Osteocyte (in vitro differentiated cells): ENCODE measurements around the gene SLC22A23. TPM values are rescaled to one million over a fixed set of nuclear protein-coding genes. Genes with fewer than 3 reads are reported as not detected.

ENCODE experiments used
- DNase-seq: peaks from one replicate; pipeline ENCODE4 v3.0.0; 2021; ENCODE audit warnings: mixed read lengths; ENCODE audit not compliant: unreplicated experiment; ENCODE audit errors: extremely low spot score
- H3K27ac Mint-ChIP-seq: one replicate; pipeline ENCODE4 v1.8.0; 2021; ENCODE audit warnings: mild to moderate bottlenecking, mixed read lengths; ENCODE audit not compliant: unreplicated experiment
- H3K27me3 Mint-ChIP-seq: one replicate; pipeline ENCODE4 v1.8.0; 2021; ENCODE audit warnings: mixed read lengths; ENCODE audit not compliant: unreplicated experiment
- H3K36me3 Mint-ChIP-seq: one replicate; pipeline ENCODE4 v1.8.0; 2021; ENCODE audit warnings: mixed read lengths; ENCODE audit not compliant: unreplicated experiment
- H3K4me1 Mint-ChIP-seq: one replicate; pipeline ENCODE4 v1.8.0; 2021; ENCODE audit warnings: mixed read lengths; ENCODE audit not compliant: unreplicated experiment
- H3K4me3 Mint-ChIP-seq: one replicate; pipeline ENCODE4 v1.8.0; 2021; ENCODE audit warnings: mild to moderate bottlenecking, moderate library complexity, mixed read lengths; ENCODE audit not compliant: unreplicated experiment
- H3K9me3 Mint-ChIP-seq: one replicate; pipeline ENCODE4 v1.8.0; 2021; ENCODE audit warnings: mixed read lengths; ENCODE audit not compliant: unreplicated experiment
- total RNA-seq: library from RNA; stranded (reverse); gene quantifications from 2 replicates; pipeline ENCODE4 v1.2.1, GENCODE V29; 2021
- TF ChIP-seq, protein P1 (sequence below): fragments of 200-600 bp; sonication (generic); IDR thresholded peaks from 2 replicates; pipeline ENCODE4 v1.5.0; 2021; ENCODE audit warnings: antibody characterized with exemption, mild to moderate bottlenecking, moderate library complexity

Gene SLC22A23
- total RNA-seq, 1 donor from 2014 or later: 10.4 TPM

DNA sequence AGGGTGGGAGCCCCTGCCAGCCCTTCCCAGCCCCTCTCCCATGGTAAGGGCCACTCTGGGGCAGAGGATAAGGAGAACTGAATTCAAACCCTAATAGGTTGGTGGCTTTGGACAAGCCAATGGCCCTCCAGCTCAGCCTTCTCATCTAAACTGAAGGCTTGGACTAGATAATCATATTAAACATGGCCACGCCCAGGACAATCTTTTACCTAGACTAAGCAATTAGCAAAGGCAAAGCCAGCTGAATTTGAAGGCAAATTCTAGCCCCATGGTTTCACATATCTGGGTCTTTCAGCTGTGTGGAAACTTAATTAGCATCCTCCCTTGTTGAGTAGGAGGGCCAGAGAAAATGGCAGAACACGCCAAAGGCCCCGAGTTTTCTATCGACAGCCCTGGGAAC is 10.7 kb downstream of the SLC22A23 start:
- H3K9me3 Mint-ChIP-seq: no peaks in the 10 kb centered on the region
- TF ChIP-seq, protein P1, sequence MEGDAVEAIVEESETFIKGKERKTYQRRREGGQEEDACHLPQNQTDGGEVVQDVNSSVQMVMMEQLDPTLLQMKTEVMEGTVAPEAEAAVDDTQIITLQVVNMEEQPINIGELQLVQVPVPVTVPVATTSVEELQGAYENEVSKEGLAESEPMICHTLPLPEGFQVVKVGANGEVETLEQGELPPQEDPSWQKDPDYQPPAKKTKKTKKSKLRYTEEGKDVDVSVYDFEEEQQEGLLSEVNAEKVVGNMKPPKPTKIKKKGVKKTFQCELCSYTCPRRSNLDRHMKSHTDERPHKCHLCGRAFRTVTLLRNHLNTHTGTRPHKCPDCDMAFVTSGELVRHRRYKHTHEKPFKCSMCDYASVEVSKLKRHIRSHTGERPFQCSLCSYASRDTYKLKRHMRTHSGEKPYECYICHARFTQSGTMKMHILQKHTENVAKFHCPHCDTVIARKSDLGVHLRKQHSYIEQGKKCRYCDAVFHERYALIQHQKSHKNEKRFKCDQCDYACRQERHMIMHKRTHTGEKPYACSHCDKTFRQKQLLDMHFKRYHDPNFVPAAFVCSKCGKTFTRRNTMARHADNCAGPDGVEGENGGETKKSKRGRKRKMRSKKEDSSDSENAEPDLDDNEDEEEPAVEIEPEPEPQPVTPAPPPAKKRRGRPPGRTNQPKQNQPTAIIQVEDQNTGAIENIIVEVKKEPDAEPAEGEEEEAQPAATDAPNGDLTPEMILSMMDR: no peak
- H3K4me3 Mint-ChIP-seq: no peak overlapping the region
- H3K4me1 Mint-ChIP-seq: no peaks in the 10 kb centered on the region
- H3K36me3 Mint-ChIP-seq: no peaks in the 10 kb centered on the region
- no peak overlapping the region for H3K27ac Mint-ChIP-seq
- no peak for DNase-seq
- H3K27me3 Mint-ChIP-seq: no peaks in the 10 kb centered on the region

- peaks cover 4% of the 10 kb centered on the region for H3K4me1 Mint-ChIP-seq
- H3K36me3 Mint-ChIP-seq: no peaks in the 10 kb centered on the region
- TF ChIP-seq, protein P1: no peak
- no peak overlapping the region for H3K27ac Mint-ChIP-seq
- no peak for DNase-seq
- H3K9me3 Mint-ChIP-seq: no peaks in the 10 kb centered on the region
- no peak overlapping the region for H3K4me3 Mint-ChIP-seq
- H3K27me3 Mint-ChIP-seq: no peaks in the 10 kb centered on the region
Measured at GRCh38 chr6:3444276-3445088, 12.4 kb downstream of the SLC22A23 start.

- no peak overlapping the region for H3K27ac Mint-ChIP-seq
- no peaks in the 10 kb centered on the region for H3K36me3 Mint-ChIP-seq
- DNase-seq: no peak
Measured at GRCh38 chr6:3443221-3443515, 13.7 kb downstream of the SLC22A23 start.

DNA sequence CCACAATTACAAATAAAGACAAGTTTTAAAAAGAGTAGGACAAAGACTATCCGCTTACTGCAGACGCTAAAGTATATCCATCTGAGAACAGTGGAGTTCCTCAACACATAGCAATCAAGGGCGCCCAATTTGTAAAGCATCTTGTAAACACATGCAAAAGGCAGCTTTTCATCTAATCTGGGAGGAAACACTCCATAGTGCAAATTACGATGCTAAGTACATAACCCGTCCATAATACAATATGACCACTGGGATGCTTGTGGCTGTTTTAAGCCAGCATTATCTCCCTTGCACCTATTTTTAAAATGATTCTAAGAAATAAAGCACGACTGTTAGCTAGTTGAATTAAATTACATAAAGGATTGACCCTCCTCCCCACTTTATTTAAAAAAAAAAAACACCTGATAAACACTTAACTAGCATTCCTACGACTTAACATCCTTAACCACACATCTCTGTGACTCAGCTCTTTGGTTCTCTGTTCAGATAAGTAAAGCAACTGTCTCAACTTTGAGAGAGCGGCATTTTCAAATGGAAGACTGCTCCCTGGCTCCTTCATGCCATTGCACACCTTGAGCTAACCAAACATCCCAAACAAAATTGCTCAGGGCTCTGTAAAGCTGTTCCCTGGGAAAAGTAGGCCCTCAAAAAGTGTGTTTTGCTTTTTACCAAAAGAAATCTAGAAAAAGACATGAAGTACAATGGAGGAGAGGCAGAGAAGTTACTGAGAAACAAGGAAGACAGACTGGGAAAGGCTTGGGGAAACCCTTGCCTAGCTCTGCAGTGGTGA is 14.2 kb downstream of the SLC22A23 start:
- DNase-seq: no peak
- TF ChIP-seq, protein P1: no peak
- Mint-ChIP-seq H3K9me3 (no peaks in the 10 kb centered on the region), H3K27me3 (no peaks in the 10 kb centered on the region), H3K4me3 (no peak overlapping the region), H3K27ac (no peak overlapping the region), H3K36me3 (no peaks in the 10 kb centered on the region), H3K4me1 (peaks cover 22% of the 10 kb centered on the region)

More at GRCh38 chr6:3443221-3443515, 13.7 kb downstream of the SLC22A23 start:
- peaks cover 17% of the 10 kb centered on the region for H3K4me1 Mint-ChIP-seq
- no peaks in the 10 kb centered on the region for H3K27me3 Mint-ChIP-seq
- TF ChIP-seq, protein P1: no peak
- H3K9me3 Mint-ChIP-seq: no peaks in the 10 kb centered on the region
- H3K4me3 Mint-ChIP-seq: no peak overlapping the region

DNA sequence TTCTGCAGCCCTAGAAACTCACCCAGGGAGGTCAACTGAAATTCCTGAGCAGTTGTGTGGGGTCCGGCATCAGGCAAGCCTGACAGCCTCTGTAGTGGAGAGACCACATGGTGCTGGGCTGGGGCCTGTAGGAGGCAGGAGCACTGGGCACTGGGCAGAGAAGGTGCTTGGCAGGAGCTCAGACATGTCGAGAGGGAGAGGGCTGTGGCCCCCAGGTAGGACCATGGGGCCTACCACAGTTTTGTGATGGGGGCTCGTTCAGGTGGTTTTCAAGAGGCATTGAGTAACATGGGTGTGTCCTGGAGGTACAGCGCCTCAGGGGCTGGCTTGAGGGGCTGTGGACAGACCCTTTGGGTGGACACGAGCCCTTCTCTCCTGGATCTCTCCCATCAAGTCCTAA is 15.9 kb downstream of the SLC22A23 start:
- Mint-ChIP-seq H3K9me3 (no peaks in the 10 kb centered on the region), H3K36me3 (no peaks in the 10 kb centered on the region), H3K27me3 (no peaks in the 10 kb centered on the region), H3K4me1 (peaks cover 24% of the 10 kb centered on the region), H3K27ac (no peak overlapping the region), H3K4me3 (no peak overlapping the region)
- TF ChIP-seq, protein P1: no peak
- DNase-seq: no peak
